Measurements from ENCODE around the gene ZNF410. TPM values are rescaled to one million over a fixed set of nuclear protein-coding genes. Genes with fewer than 3 reads are reported as not detected.

The ZNF410 gene
- total and polyA plus RNA-seq, 2 of the 8 experiments (the other 6 are each of a cell fraction or from before 2014, with no cell fraction given) = 11.2 to 18.9 TPM

DNA sequence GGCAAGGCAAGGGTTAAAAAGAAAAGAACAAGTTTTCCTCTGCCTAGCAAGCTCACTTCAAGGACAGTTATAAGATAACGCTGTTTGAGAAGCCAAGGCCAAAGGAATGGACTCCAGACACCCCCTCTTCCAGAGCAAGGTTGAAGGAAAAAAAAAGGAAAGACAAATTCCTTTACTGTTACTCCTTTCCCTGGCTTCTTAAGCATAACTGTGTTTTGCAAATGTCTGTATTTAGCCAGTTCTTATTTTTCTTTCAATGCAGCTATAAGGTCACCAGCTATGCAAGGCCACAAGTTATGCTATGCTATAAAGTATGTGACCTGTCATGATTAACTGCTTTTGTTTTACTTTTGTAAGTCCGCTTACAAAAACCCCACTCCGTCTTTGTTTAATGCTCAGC is 26.6 kb downstream of the ZNF410 start:
- WGBS, 2 experiments (ENCODE audit: extremely low coverage in 1 of 2, insufficient coverage in 1 of 2, insufficient read length in 1 of 2, insufficient replicate concordance in 2 of 2, low coverage in 1 of 2, low lambda C conversion rate in 2 of 2, missing lambda C conversion rate in 1 of 2) = 98% methylated on average over 3 of the region's 3 CpGs; no CpG with 5 or more reads in 1 of the 2 experiments
- Histone ChIP-seq H3K79me1 (ENCODE audit: low read depth, low read length) (no peaks in the 10 kb centered on the region), H3K23ac (ENCODE audit: insufficient read length) (no peak overlapping the region), H3K14ac (ENCODE audit: insufficient read length) (no peak overlapping the region), H3K4me3 (ENCODE audit: extremely low read depth in 1 of 4, insufficient read depth in 2 of 4, low read depth in 3 of 4, low read length in 4 of 4) (no peak overlapping the region), H3K9me3 (ENCODE audit: insufficient read depth in 2 of 2, low read depth in 1 of 2, low read length in 1 of 2) (no peaks in the 10 kb centered on the region; a peak in 1 of 4 replicates), H3K4ac (replicated peaks; ENCODE audit: insufficient read length, low read depth, low read length) (no peak overlapping the region), H2BK120ac (replicated peaks; ENCODE audit: low read depth, low read length) (no peak overlapping the region), H3K79me2 (ENCODE audit: control insufficient read depth in 1 of 2, insufficient read depth in 2 of 2, low read length in 2 of 2) (no peaks in the 10 kb centered on the region), H2BK12ac (ENCODE audit: low read depth, low read length) (no peak overlapping the region), H3K4me2 (ENCODE audit: insufficient read depth in 1 of 2, low read depth in 2 of 2, low read length in 2 of 2) (no peak overlapping the region), H4K91ac (replicated peaks; ENCODE audit: insufficient read length, low read length) (no peak overlapping the region), H3K27me3 (replicated peaks in 1 of 4; ENCODE audit: control insufficient read depth in 3 of 4, extremely low read depth in 1 of 4, insufficient read depth in 3 of 4, low read length in 3 of 4) (no peaks in the 10 kb centered on the region), H3K18ac (ENCODE audit: extremely low read depth, low read length) (no peak overlapping the region), H3K4me1 (replicated peaks in 1 of 4; ENCODE audit: control insufficient read depth in 3 of 4, insufficient read depth in 4 of 4, low read length in 3 of 4) (no peaks in the 10 kb centered on the region), H2BK20ac (ENCODE audit: low read length) (no peak overlapping the region), H2AFZ (ENCODE audit: low read length) (no peak overlapping the region), H3K9ac (replicated peaks in 1 of 4; ENCODE audit: extremely low read depth in 1 of 4, low read depth in 3 of 4, low read length in 3 of 4) (no peak overlapping the region), H3K36me3 (ENCODE audit: control insufficient read depth in 2 of 4, insufficient read depth in 4 of 4, low read length in 3 of 4) (peaks cover 3 to 36% (median 22%) of the 10 kb centered on the region in 4 experiments; a peak in 6 of 8 replicates), H3K23me2 (ENCODE audit: low read depth, low read length) (no peaks in the 10 kb centered on the region), H4K5ac (ENCODE audit: insufficient read length, low read depth, low read length) (no peak overlapping the region), H2AK5ac (ENCODE audit: low read depth, low read length) (no peak overlapping the region), H3K56ac (replicated peaks; ENCODE audit: insufficient read length, low read depth, low read length) (no peak overlapping the region), H2BK5ac (ENCODE audit: low read depth, low read length) (no peak overlapping the region), H4K8ac (ENCODE audit: extremely low read depth, insufficient read depth, low read length) (no peak overlapping the region), H2BK15ac (ENCODE audit: low read length) (no peak overlapping the region), H3K27ac (ENCODE audit: low read depth, low read length) (no peak overlapping the region), H4K20me1 (replicated peaks in 1 of 2; ENCODE audit: control insufficient read depth in 1 of 2, insufficient read depth in 2 of 2, low read length in 2 of 2) (peaks cover 0 to 3% of the 10 kb centered on the region in 2 experiments)
- TF ChIP-seq JUND (IDR thresholded peaks at IDR 0.05; ENCODE audit: low read length) = no peak
- TF ChIP-seq SRF (IDR thresholded peaks at IDR 0.05; ENCODE audit: low read depth, low read length) = no peak
- TF ChIP-seq SP1 (IDR thresholded peaks at IDR 0.05; ENCODE audit: low read depth, low read length) = no peak
- TF ChIP-seq SIRT6 (IDR thresholded peaks at IDR 0.05; ENCODE audit: low read length) = no peak
- TF ChIP-seq RXRA (IDR thresholded peaks at IDR 0.05; ENCODE audit: insufficient read depth, low read depth, low read length) = no peak
- no peak for TF ChIP-seq CHD2 (IDR thresholded peaks at IDR 0.05; ENCODE audit: low read length)
- TF ChIP-seq JUN (IDR thresholded peaks at IDR 0.05; ENCODE audit: low read depth, low read length) = no peak
- TF ChIP-seq ASH2L (IDR thresholded peaks at IDR 0.05; ENCODE audit: low read length) = no peak
- DNase-seq (ENCODE audit: low read depth in 1 of 2, low spot score in 2 of 2) = no peak
- ChIA-PET CTCF (ENCODE audit: partially characterized antibody) (interaction anchor here (0.9 to 1.1 kb wide), 3 partner anchors 14 to 195 kb away, joined by 3 to 4 read pairs (median 3); no protein-coding TSS in a partner anchor), POLR2A (ENCODE audit: partially characterized antibody) (no interaction called here)
- no peak for FAIRE-seq

Data from H1 (cell line).